H1 (cell line): Measurements from ENCODE around the gene CIBAR2.

Source experiments
- CTBP2 ChIP-seq: IDR thresholded peaks from 2 replicates; pipeline ENCODE4 v1.7.0; 2011; ENCODE audit warnings: borderline replicate concordance, mild to moderate bottlenecking, moderate library complexity, mixed read lengths, low read length; ENCODE audit not compliant: insufficient read depth, insufficient read length
- EGR1 ChIP-seq: IDR thresholded peaks from 2 replicates; pipeline ENCODE4 v1.6.1; 2011; ENCODE audit warnings: low read depth, low read length, borderline replicate concordance
- EP300 ChIP-seq, 2 experiments: IDR thresholded peaks; 1 replicate in 1 of 2; 2 replicates in 1 of 2; pipeline ENCODE4 v1.6.1; 2011 to 2012; ENCODE audit warnings: low read depth in 2 of 2, low read length in 2 of 2, mild to moderate bottlenecking in 2 of 2, borderline replicate concordance in 1 of 2, inconsistent platforms in 1 of 2, moderate library complexity in 1 of 2
- PHF8 ChIP-seq: fragments of 200-600 bp; sonication (generic); conservative IDR thresholded peaks from 2 replicates; pipeline ENCODE4 v1.7.1; 2012; ENCODE audit warnings: low read depth, mild to moderate bottlenecking, inconsistent platforms, low read length, moderate library complexity
- POLR2AphosphoS5 ChIP-seq: IDR thresholded peaks from 2 replicates; pipeline ENCODE4 v1.6.1; 2011; ENCODE audit warnings: low read depth, low read length
- SUZ12 ChIP-seq: fragments of 200-600 bp; sonication (generic); IDR thresholded peaks from 2 replicates; pipeline ENCODE4 v1.6.1; 2012; ENCODE audit warnings: mild to moderate bottlenecking, inconsistent platforms, low read length, moderate library complexity, mixed read lengths
- TF ChIP-seq, protein P1 (sequence below), 3 experiments: IDR thresholded peaks; 1 replicate in 2 of 3; 2 replicates in 1 of 3; pipeline versions ENCODE4 v1.5.1 to v1.6.1; 2011; ENCODE audit warnings: low read length in 3 of 3, mild to moderate bottlenecking in 3 of 3, inconsistent platforms in 2 of 3, low read depth in 1 of 3, moderate library complexity in 1 of 3; ENCODE audit not compliant: insufficient read depth in 1 of 3; ENCODE audit errors: control extremely low read depth in 1 of 3
- TF ChIP-seq, protein P2 (sequence below): IDR thresholded peaks from 2 replicates; pipeline ENCODE4 v1.6.1; 2012; ENCODE audit warnings: inconsistent platforms

DNA sequence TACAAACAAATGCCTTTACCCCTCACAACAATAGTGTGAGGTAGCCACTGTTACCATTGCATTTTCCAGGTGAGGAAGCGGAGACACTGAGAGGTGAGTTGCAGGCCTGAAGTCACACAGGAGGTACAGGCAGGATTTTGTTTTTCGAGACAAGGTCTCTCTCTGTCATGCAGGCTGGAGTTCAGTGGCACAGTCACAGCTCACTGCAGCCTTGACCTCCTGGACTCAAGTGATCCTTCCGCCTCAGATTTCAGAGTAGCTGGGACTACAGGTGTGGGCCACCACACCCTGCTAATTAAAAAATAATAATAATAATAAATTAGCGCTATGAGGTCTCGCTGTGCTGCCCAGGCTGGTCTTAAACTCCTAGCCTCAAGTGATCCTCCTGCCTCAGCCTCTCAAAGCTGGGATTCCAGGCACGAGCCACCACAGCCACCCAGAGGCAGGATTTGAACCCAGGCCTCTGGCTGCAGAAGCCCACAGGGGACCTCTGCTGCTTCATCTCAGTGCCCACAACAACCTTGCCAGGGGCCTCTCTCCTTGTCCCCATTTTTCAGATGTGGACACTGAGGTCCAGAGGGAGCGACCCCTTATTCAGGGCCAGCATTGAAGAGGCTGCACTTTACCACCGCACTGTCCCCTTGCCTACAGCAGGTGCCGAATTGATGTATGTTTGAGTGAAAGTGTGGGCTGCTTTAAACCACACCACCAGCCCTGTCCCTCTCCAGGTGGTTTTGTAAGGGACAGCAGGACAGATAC, 16.0 kb upstream of the CIBAR2 start:
- TF ChIP-seq, protein P1, sequence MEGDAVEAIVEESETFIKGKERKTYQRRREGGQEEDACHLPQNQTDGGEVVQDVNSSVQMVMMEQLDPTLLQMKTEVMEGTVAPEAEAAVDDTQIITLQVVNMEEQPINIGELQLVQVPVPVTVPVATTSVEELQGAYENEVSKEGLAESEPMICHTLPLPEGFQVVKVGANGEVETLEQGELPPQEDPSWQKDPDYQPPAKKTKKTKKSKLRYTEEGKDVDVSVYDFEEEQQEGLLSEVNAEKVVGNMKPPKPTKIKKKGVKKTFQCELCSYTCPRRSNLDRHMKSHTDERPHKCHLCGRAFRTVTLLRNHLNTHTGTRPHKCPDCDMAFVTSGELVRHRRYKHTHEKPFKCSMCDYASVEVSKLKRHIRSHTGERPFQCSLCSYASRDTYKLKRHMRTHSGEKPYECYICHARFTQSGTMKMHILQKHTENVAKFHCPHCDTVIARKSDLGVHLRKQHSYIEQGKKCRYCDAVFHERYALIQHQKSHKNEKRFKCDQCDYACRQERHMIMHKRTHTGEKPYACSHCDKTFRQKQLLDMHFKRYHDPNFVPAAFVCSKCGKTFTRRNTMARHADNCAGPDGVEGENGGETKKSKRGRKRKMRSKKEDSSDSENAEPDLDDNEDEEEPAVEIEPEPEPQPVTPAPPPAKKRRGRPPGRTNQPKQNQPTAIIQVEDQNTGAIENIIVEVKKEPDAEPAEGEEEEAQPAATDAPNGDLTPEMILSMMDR (IDR thresholded peaks at IDR 0.05; ENCODE audit: control extremely low read depth in 1 of 3, insufficient read depth in 1 of 3, low read depth in 1 of 3, low read length in 3 of 3) = no peak
- no peak for TF ChIP-seq PHF8
- TF ChIP-seq POLR2AphosphoS5 = no peak
- no peak for TF ChIP-seq EGR1
- no peak for TF ChIP-seq SUZ12
- no peak for TF ChIP-seq CTBP2
- TF ChIP-seq, protein P2, sequence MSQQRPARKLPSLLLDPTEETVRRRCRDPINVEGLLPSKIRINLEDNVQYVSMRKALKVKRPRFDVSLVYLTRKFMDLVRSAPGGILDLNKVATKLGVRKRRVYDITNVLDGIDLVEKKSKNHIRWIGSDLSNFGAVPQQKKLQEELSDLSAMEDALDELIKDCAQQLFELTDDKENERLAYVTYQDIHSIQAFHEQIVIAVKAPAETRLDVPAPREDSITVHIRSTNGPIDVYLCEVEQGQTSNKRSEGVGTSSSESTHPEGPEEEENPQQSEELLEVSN = no peak
- TF ChIP-seq EP300 (IDR thresholded peaks at IDR 0.05; ENCODE audit: borderline replicate concordance in 1 of 2, low read depth in 2 of 2, low read length in 2 of 2) = no peak
